Neuron (in vitro differentiated cells): ENCODE results near the gene TCN2.
"Not testable (repeated sequence)": the region's sequence is repeated elsewhere in the genome, so short reads cannot be mapped to it uniquely, and the experiment has no call there.

Experiments used
- H2AFZ ChIP-seq: one replicate; pipeline ENCODE4 v1.6.1; 2013; ENCODE audit warnings: low read depth, mild to moderate bottlenecking, inconsistent platforms, low read length, moderate library complexity
- H3K27me3 ChIP-seq: one replicate; pipeline ENCODE4 v1.6.1; 2013; ENCODE audit warnings: low read length; ENCODE audit not compliant: insufficient read depth
- H3K36me3 ChIP-seq: one replicate; pipeline ENCODE4 v1.6.1; 2013; ENCODE audit warnings: low read length; ENCODE audit not compliant: insufficient read depth
- H3K4me1 ChIP-seq: one replicate; pipeline ENCODE4 v1.6.1; 2013; ENCODE audit warnings: low read length; ENCODE audit not compliant: insufficient read depth
- H3K4me3 ChIP-seq: 2 replicates; pipeline ENCODE4 v1.5.1; 2013; ENCODE audit warnings: mild to moderate bottlenecking, low read length, moderate library complexity
- H3K9me3 ChIP-seq: one replicate; pipeline ENCODE4 v1.6.1; 2013; ENCODE audit warnings: low read length

Gene TCN2

DNA sequence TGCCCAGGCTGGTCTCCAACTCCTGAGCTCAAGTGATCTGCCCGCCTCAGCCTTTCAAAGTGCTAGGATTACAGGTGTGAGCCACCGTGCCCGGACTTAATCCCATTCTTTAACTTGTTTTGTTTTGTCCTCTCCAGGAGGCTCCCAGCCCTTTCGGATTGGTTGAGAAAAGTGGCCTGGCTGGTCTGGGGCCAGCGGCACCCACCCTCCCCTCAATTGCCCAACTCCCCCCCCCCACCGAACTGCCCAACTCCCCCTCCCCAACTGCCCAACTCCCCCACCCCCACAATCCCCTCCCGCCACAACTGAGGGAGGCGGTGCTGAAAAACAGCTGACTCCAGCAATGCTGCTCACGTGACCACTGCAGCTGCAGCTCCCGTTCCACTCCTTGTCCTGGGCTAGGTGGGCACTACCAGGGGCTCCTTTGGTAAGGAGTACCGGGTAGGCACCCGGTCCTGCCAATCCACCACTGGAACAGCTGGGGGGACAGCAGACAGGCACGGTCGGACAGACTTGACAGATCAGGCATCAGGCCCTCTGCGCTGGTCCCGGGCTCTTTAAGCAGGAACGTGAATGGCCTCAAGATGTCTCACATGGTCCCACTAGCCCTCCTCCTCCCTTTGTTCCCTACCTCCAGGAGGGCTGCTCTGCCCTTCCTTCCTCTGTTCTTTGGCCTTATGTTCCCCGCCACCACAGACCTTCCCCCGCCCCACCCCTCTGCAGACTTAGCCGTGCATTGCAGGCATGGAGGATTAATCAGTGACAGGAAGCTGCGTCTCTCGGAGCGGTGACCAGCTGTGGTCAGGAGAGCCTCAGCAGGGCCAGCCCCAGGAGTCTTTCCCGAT lies at the start of gene TCN2:
Gene TCN2 (plus strand): TSS at position 720 of the 845 bp plus-strand sequence. CDS start 158 bp downstream, outside the sequence.
- Histone ChIP-seq H3K27me3 (no peaks in the 10 kb centered on the region), H3K36me3 (peaks cover 13% of the 10 kb centered on the region), H2AFZ (peak within 1 kb of the TSS; percentile 23), H3K4me1 (peaks cover 33% of the 10 kb centered on the region), H3K4me3 (peak within 1 kb of the TSS; percentile 68), H3K9me3 (no peaks in the 10 kb centered on the region)

DNA sequence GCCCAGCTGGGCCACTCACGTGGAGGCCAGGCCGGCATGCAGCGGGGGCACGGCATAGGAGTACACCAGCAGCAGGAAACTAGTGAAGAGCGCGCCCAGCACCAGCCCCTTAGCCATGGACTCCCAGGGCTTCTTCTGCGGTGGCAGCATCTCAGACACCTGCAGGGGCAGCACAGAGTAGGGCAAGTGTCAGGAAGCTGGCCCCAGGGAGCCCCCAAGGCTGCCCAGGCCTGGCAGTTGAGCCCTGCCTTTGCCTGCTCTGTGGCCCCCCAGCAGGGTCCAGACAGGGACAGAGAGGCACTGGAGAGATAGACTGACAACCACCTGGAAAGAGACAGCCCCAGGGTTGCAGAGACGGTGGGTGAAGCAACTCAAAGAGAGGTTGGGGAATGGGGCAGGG lies 49.7 kb upstream of the TCN2 start:
- no peak overlapping the region for H3K4me3 ChIP-seq
- H2AFZ ChIP-seq: no peak overlapping the region
- H3K36me3 ChIP-seq: no peaks in the 10 kb centered on the region
- peaks cover 3% of the 10 kb centered on the region for H3K27me3 ChIP-seq
- H3K4me1 ChIP-seq: no peaks in the 10 kb centered on the region
- H3K9me3 ChIP-seq: no peaks in the 10 kb centered on the region

DNA sequence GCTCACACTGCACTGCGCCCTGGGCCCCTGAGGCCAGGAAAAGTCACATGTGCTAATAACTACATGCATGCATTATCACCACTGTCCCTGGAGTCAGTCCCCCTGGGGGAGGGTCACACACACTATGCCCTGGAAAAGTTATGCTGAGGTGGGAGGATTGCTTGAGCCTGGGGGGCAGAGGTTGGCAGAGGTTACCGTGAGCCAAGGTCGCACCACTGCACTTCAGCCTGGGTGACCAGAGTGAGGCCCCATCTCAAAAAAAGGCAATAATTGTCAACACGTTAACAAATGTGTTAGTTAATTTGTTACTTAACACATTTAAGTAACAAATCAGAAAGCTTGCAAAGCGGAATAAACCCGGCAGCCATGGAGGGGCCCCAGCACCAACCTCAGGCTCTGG lies 47.1 kb upstream of the TCN2 start:
- H3K9me3 ChIP-seq: no peaks in the 10 kb centered on the region
- H3K27me3 ChIP-seq: peaks cover 3% of the 10 kb centered on the region
- H3K4me3 ChIP-seq: no peak overlapping the region
- H2AFZ ChIP-seq: no peak overlapping the region
- no peaks in the 10 kb centered on the region for H3K36me3 ChIP-seq
- no peaks in the 10 kb centered on the region for H3K4me1 ChIP-seq

DNA sequence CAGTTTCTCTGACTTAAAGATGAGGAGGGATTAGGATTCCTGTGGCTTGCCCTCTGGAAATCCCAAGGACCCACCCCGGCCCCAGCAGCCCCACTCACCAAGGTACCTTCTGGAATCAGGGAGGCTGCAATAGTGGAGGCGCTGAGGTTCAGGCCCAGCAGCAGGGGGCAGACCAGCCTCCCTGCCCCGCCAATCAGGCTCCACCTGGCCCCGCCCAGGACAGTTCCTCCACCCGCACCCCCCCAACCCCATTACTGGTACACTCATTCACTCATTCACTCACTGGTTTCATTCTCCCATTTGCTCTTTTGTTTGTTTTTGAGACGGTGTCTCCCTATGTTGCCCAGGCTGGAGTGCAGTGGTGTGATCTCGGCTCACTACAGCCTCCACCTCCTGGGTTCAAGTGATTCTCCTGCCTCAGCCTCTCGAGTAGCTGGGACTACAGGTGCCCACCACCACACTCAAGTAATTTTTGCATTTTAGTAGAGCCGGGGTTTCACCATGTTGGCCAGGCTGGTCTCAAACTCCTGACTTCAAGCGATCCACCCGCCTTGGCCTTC lies 46.3 kb upstream of the TCN2 start:
- H3K36me3 ChIP-seq, H3K27me3 ChIP-seq, H3K4me3 ChIP-seq, H3K9me3 ChIP-seq, H2AFZ ChIP-seq, H3K4me1 ChIP-seq: not testable (repeated sequence)

DNA sequence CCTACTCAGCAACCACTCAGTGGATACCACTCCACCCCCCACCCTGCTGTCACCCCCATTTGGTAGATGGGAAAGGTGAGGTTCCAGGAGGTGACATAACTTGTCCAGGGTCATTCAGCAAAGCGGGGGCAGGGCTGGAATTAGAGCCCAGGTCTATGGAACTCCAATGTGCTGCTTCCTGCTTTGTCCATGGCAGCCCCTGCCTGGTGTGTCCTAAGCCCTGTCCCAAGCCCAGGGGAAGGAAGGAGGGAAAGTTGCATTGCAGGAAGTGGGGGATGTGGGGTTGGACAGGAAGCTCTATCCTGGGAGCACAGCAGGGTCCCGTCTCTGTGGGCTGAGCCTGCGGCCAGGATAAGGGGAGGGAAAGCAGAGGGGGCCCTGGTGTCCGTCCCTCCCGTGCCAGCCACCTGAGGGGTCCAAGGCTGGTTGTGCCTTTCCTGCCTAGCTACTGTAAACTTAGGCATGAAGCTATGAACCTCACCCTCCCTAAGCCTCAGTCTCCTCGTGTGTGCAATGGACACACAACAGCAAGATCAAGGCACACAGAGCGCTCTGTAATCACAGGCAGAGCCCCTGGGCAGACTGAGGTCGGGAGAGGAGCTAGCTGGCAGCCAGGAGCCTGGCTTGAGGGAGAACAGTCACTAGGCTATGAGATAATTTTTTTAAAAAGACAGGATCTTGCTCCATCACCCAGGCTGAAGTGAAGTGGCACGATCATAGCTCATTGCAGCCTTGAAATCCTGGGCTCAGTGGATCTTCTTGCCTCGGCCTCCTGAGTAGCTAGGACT lies 45.4 kb upstream of the TCN2 start:
- H3K4me1 ChIP-seq: no peaks in the 10 kb centered on the region
- no peaks in the 10 kb centered on the region for H3K36me3 ChIP-seq
- peaks cover 3% of the 10 kb centered on the region for H3K27me3 ChIP-seq
- no peak overlapping the region for H3K4me3 ChIP-seq
- no peak overlapping the region for H2AFZ ChIP-seq
- H3K9me3 ChIP-seq: no peaks in the 10 kb centered on the region

DNA sequence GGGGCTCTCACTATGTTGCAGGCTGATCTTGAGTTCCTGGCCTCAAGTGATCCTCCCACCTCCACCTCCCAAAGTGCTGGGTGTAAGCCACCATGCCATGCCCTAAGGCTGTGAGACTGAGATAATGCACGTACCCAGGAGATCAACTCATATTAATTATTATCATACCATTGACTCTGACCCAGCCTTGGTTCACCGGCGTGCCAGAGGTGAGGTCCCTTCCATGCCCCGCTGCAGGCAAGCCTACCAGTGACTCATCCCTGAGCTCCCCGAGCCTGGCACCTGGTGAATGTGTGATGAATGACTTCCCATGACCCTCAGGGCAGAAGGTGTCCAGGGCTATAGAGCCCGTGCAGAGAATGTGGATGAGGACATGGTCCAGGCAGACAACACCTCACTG lies 44.6 kb upstream of the TCN2 start:
- H3K27me3 ChIP-seq: peaks cover 3% of the 10 kb centered on the region
- no peaks in the 10 kb centered on the region for H3K9me3 ChIP-seq
- H3K4me3 ChIP-seq: no peak overlapping the region
- no peak overlapping the region for H2AFZ ChIP-seq
- H3K4me1 ChIP-seq: no peaks in the 10 kb centered on the region
- H3K36me3 ChIP-seq: no peaks in the 10 kb centered on the region

DNA sequence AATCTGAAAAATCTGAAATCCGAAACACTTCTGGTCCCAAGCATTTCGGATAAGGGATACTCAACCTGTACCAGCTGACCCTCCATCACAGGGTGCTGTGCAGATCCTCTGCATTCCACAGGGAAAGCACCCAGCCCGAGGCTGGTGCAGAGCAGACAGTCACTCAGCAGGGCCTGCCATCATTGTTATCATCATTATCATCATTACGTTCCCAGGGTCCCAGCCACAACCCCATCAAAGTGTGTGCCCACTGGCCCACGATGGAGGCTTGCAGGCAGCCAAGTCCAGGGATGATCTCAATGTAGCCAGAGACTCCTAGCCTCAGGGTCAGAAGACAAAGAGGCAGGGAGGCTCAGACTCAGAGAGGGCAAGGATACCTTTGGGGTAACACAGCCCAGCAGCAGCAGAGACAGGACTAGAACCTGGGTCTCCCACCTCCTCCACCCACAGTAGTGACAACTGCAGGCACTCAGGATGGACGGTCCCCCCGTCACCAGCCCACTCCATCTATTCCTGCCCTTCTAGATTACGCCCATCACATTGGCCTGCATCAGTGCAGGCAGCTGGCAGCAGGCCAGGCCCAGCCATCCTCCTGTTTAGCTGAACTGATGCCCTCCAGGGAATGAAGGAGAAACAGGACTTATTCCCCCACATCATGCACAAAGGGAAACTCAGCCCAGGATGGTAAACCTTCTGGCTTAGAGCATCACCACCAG lies 42.8 kb upstream of the TCN2 start:
- Histone ChIP-seq H3K27me3 (peaks cover 3% of the 10 kb centered on the region), H3K4me1 (no peaks in the 10 kb centered on the region), H3K4me3 (no peak overlapping the region), H3K9me3 (no peaks in the 10 kb centered on the region), H2AFZ (no peak overlapping the region), H3K36me3 (no peaks in the 10 kb centered on the region)

DNA sequence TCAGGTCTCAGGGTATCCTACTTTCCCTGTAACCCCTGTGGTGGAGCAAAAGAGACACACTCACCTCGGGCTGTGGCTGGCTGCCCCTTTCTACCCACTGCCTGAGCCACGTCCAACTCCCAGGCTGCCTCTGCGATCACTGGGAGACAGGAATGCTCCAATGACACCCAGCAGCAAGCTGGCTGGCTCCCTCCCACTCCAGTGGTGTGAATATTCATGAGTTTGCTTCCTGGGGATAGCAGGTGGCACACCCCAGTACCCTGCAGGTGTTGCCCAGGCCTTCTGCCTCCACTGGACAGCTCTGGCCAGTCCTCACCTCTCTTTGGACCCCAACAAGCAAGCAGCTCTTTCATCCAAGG lies 42.2 kb upstream of the TCN2 start:
- Histone ChIP-seq H3K9me3 (no peaks in the 10 kb centered on the region), H3K4me3 (no peak overlapping the region), H3K27me3 (peaks cover 3% of the 10 kb centered on the region), H3K4me1 (no peaks in the 10 kb centered on the region), H3K36me3 (no peaks in the 10 kb centered on the region), H2AFZ (no peak overlapping the region)

DNA sequence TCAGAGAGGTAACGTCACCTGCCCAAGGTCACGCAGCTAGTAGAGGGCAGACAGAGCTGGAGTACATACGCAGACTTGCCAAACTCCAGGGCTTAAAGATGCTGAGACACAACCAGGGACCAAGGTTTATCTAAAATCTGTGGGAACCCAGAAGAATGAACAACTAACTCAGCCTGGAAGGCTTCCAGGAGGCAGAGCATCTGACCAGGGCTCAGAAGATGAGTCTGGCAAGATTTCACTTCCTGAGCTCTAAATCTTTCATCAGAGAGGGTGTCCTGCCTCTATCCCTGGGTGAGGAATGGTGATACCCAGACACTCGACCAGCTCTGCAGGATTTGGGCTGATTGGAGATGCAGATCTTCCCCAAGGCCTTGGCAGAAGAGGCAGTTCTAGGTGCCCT lies 41.6 kb upstream of the TCN2 start:
- Histone ChIP-seq H3K4me3 (no peak overlapping the region), H2AFZ (no peak overlapping the region), H3K27me3 (peaks cover 3% of the 10 kb centered on the region), H3K4me1 (no peaks in the 10 kb centered on the region), H3K36me3 (no peaks in the 10 kb centered on the region), H3K9me3 (no peaks in the 10 kb centered on the region)

DNA sequence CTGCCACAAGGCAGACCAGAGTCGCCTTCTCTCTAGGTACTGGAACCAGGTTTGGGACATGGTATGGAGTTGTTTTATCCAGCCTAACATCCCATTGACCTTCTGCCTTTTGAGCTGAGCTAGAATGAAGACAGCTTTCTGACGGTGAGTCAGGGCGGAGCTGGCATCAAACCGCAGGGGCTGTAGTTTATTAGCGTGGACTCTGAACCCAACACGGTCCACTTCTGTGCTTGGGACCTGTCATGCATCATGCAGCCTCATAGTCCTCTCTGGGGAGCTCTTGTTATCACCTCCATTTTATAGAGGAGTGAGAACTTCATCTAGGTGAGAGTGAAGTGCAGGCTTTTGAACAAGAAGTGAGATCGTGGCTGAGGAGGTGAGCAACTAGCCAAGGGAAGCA lies 40.8 kb upstream of the TCN2 start:
- no peaks in the 10 kb centered on the region for H3K9me3 ChIP-seq
- H2AFZ ChIP-seq: no peak overlapping the region
- H3K4me3 ChIP-seq: no peak overlapping the region
- H3K4me1 ChIP-seq: no peaks in the 10 kb centered on the region
- H3K27me3 ChIP-seq: peaks cover 3% of the 10 kb centered on the region
- no peaks in the 10 kb centered on the region for H3K36me3 ChIP-seq

DNA sequence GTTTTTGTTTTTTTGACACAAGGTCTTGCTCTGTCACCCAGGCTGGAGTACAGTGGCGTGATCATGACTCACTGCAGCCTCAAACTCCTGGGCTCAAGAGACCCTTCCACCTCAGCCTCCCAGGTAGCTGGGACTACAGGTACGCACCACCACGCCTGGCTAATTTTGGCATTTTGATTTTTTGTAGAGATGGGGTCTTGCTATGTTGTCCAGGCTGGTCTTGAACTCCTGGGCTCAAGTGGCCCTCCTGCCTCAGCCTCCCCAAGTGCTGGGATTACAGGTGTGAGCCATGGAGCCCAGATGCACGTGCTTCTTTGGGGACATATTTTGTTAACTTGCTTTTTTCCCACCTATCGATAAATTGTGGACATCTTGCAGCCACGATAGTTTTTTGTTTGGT lies 39.7 kb upstream of the TCN2 start:
- H2AFZ ChIP-seq, H3K4me1 ChIP-seq, H3K36me3 ChIP-seq, H3K9me3 ChIP-seq, H3K27me3 ChIP-seq, H3K4me3 ChIP-seq: not testable (repeated sequence)

DNA sequence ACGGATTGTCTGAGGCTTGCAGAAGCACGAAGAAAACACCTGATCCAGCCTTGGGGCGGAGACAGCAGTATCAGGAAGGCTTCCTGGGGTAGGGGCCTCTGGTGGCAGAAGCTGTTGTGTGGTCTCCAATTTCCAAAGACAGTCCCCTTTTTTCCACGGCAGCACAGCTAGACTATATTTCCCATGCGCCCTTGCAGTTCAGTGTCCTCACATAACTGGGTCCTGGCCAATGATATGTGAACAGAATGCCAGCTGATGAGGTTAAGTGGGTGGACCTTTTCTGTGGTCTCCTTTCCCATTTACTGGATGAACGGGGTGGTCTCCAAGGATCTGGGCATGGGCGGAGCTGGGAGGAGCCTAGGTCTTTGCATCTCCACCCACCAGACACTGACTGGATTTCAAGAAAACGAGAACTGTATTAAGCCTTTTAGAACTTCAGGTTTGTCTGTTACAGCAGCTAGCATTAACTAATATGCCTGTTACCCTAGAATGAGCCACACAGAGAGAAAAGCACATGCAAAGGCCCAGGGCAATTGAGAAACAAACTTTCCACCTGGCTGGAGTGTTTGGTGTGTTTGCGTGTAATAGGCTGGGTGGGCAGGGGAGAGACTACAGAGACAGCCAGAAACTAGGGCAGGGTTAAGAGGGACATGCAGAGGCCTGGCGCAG lies 38.7 kb upstream of the TCN2 start:
- Histone ChIP-seq H3K4me1 (no peaks in the 10 kb centered on the region), H3K27me3 (no peaks in the 10 kb centered on the region), H3K36me3 (no peaks in the 10 kb centered on the region)

More for the DNA sequence above, 38.7 kb upstream of the TCN2 start:
- no peak overlapping the region for H3K4me3 ChIP-seq
- H3K9me3 ChIP-seq: no peaks in the 10 kb centered on the region
- no peak overlapping the region for H2AFZ ChIP-seq
